GM18517 (cell line): ENCODE results near the gene SHC1.

Source experiments
- ATAC-seq: cut with Tn5 transposase; IDR thresholded peaks from one replicate; pipeline ENCODE4 v1.9.1; 2021; ENCODE audit warnings: mild to moderate bottlenecking, moderate library complexity; ENCODE audit not compliant: unreplicated experiment

SHC1 gene, protein sequence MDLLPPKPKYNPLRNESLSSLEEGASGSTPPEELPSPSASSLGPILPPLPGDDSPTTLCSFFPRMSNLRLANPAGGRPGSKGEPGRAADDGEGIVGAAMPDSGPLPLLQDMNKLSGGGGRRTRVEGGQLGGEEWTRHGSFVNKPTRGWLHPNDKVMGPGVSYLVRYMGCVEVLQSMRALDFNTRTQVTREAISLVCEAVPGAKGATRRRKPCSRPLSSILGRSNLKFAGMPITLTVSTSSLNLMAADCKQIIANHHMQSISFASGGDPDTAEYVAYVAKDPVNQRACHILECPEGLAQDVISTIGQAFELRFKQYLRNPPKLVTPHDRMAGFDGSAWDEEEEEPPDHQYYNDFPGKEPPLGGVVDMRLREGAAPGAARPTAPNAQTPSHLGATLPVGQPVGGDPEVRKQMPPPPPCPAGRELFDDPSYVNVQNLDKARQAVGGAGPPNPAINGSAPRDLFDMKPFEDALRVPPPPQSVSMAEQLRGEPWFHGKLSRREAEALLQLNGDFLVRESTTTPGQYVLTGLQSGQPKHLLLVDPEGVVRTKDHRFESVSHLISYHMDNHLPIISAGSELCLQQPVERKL

DNA sequence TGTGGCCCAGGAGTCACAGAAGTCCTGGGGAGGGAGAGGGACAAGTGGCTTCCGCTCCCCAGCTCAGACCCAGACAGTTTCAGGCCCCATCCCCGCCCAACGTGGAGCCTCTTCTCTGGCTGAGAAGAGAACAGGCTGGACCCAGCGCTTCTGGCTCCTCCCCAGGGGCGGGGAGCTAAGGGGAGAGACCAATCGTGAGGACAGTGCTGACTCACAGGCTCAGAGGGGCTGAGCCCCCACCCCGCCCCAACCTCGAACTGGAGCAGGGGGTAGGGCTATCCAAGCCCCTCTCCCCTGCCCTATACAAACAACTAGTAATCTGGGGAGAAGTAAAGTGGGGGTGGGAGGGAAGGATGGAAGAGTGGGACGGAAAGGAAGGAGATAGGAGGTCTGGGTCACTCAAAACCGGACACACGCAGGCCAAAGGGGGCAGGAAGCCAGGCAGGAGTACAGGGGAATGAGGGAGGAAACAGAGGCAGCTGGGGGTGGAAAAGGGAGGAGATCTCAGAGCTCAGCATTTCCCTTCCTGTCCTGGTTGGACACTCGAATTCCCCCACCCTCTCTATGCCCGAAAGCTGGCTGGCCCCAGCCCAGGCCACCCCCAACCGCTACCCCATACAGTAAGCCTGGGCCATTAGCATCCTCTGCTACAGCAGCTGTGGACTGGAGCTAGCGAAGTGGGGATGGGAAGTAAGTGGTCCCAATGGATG is at the start of gene SHC1:
SHC1 (minus strand) TSS at position 117 of the 710 bp plus-strand sequence. CDS start 221 bp downstream, outside the sequence.
- no peak for ATAC-seq

DNA sequence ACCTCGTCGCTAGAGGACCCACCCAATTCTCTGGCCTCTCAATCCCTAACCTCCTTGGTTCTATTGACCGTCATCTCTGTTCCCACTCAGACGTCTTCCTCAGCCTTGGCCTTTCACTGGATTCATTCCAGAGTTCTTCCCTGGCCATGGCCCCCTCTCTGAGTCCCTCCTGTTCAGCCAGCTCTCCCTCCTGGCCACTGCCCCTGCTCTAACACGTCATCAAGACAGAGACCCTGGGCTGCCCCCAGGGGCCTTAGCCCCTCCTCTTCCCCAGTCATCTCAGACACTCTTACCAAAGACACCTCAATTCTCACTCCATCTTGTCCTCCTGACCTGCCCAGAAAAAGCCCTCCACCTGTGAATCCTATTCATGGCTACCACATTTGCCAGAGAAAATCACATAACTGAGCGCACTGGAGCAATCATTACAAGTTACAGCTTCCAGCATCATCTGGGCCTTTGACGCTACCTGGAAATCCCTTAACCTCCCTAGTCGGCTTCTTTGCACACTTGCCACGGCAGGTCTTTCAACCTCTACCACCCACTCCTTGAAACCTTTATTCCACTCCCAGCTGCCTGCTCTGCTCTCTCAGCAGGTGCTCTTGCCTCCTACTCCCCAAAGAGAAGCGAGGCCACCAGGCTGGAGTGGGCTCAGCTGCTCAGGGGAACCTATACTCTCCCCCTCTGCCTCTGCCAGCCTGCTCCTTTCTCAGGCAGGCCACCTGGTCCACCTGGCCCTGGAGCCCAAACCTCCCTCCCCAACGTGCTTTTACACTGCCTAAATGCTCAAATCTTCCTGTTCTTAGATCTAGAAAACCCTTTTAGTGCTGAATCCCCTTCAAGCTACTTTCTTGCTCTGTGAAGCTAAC is 49.1 kb upstream of the SHC1 start:
- no peak for ATAC-seq

DNA sequence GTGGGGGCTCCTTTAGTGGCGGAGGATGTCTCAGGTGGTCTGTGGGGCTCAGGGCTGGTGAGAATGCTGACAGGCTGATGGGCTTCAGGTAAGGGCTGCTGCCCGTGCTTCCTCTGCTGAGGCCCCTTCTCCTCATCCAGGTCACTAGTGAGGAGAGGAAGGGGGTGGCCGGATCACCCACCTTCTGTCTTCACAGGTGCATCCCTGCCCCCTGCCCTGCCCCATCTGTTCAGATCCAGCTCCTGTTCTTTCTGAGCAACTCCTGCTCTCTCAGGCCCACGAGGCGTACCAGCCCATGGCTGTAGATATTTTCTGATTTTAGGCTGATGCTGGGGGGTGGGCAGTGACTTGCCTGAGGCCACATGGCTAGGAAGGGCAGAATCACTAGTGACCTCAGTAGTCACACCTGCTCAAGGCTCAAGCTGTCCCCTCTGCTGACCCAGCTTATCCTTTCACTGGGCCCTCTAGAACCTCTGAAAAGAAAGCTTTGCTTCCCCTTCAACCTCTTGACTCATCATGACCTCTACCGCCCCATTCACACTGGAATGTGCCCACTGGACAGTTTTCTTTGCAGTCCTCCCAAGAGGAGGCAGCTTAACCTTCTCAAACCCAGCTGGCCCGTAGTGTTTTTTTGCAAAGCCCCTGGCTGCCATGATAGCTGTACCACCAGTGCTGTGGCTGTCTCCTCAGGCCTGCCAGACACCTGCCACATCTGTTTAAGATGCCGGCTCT is 48.2 kb upstream of the SHC1 start:
- no peak for ATAC-seq

DNA sequence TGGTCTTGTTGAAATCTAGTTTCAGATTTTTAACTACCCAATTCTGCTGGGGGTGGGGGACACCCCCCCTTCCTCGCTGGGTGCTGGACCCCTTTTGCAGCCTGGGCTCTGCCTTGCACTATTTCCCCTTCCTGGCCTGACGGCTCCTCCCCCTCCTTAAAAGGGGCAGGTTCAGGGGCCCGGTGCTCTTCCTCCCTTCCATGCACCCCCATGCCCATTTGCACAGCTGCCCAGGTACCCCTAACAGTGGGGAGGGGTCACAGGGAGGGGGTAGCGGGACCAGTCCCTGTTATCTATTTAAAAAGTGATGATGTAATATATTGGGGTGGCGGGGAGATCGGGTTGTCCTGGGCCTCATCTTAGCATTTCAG is 47.4 kb upstream of the SHC1 start:
- ATAC-seq = no peak

DNA sequence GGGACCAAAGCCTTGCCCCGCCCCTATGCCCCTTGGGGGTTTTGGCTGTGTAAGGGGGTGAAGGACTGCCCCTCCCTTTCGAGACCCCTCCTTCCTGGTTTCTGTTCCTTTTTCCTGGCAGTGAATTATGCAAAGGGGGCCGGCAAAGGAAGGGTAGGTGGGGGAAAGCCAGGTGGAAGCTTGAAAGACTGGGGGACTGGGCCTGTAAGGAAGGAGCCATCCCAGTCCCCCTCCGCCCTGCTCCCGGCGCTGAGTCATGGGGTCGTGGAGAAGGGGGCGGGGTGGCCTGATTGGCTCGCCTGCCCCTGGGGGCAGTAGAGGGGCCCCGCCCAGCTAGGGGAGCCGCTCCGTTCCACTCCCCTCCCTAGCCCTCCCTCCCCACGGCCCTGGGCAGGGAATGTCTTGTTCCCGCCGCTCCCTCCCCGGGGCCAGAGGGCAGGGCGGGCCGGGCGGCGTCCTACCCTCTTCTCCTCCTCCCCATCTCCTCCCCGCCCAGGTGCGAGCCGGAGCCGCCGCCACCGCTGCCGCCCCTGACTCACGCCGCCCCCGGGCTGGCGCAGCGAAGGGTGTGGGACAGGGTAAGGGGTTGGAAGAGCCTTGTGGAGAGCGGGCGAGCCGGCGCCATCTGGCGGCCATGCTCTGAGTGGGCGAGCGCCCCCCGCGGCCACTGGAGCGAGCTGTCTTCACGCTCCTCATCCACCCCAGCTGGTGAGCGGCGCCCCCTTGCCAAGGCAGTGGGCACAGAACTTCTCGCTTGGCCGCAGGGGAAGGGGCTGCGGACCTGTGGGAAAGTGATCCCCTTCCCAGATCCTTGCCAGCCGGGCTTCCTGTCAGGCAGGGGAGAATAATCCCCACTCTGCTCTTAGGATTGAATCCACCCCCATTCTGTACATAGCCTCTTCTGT is 46.7 kb upstream of the SHC1 start:
- peak; percentile 83 for ATAC-seq

DNA sequence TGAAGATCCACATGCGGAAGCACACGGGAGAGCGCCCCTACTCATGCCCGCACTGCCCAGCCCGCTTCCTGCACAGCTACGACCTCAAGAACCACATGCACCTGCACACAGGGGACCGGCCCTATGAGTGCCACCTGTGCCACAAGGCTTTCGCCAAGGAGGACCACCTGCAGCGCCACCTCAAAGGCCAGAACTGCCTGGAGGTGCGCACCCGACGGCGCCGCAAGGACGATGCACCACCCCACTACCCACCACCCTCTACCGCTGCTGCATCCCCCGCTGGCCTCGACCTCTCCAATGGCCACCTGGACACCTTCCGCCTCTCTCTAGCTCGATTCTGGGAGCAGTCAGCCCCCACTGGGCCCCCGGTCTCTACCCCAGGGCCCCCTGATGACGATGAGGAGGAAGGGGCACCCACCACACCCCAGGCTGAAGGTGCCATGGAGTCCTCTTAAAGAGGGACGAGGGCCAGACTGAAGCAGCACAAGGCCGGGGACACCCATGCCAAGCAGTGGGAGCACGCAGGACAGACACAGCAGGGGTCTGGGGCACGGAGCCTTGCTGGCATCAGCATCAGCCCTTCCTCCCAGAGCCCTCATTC is 45.8 kb upstream of the SHC1 start:
- ATAC-seq = no peak

DNA sequence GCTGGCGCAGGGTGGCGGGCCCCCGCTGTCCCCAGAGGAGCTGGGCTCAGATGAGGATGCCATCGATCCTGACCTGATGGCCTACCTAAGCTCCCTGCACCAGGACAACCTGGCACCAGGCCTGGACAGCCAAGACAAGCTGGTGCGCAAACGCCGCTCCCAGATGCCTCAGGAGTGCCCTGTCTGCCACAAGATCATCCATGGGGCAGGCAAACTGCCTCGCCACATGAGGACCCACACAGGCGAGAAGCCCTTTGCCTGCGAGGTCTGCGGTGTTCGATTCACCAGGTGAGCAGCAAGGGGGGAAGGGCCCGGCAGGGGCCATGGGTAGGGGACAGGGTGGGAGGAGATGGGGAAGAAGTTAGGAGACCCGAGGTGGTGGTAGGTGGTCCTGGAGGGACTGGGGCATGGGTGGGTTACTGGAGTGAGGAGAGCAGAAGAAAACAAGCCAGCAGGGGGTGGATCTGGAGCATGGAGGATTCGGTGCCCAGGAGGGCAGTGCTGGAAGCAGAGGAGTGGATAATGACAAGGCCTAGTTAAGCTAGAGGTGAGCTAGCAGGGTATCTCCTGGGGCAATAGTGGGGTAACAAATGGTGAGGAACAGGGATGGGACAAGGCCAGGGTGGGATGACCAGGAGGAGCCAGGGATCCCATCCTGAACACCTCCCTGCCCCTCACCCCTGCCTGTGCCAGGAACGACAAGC is 45.1 kb upstream of the SHC1 start:
- no peak for ATAC-seq

DNA sequence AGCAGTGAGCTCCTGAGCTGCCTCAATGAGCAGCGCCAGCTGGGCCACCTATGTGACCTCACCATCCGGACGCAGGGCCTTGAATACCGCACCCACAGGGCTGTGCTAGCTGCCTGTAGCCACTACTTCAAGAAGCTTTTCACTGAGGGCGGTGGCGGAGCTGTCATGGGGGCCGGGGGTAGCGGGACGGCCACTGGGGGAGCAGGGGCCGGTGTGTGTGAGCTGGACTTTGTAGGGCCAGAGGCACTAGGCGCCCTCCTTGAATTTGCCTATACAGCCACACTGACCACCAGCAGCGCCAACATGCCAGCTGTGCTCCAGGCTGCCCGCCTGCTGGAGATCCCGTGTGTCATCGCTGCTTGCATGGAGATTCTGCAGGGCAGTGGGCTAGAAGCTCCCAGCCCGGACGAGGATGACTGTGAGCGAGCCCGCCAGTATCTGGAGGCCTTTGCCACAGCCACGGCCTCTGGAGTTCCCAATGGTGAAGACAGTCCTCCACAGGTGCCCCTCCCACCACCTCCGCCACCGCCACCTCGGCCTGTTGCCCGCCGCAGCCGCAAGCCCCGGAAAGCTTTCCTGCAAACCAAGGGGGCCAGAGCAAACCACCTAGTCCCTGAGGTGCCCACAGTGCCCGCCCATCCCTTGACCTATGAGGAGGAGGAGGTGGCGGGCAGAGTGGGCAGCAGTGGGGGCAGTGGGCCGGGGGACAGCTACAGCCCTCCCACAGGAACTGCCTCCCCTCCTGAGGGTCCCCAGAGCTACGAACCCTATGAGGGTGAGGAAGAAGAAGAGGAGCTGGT is 44.4 kb upstream of the SHC1 start:
- no peak for ATAC-seq

DNA sequence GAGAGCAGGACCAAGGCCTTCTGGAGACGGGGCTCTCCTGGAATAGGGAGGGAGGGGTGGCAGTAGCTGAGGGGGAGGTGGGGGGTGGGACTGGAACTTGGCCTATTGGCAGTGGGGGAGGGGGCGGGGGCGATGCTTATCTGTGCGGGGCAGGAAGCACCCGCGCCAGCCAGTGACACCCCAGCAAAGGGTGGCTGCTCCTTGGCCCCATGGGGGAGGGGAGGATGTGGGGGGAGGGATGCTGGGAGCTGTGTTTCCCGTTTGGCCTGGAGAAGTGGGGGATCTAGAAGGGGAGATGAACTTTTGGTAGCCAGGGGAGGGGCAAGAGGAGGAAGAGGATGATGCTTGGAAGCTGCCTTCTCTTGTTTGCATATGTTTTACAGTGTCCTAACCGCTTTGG is 43.1 kb upstream of the SHC1 start:
- ATAC-seq = no peak

DNA sequence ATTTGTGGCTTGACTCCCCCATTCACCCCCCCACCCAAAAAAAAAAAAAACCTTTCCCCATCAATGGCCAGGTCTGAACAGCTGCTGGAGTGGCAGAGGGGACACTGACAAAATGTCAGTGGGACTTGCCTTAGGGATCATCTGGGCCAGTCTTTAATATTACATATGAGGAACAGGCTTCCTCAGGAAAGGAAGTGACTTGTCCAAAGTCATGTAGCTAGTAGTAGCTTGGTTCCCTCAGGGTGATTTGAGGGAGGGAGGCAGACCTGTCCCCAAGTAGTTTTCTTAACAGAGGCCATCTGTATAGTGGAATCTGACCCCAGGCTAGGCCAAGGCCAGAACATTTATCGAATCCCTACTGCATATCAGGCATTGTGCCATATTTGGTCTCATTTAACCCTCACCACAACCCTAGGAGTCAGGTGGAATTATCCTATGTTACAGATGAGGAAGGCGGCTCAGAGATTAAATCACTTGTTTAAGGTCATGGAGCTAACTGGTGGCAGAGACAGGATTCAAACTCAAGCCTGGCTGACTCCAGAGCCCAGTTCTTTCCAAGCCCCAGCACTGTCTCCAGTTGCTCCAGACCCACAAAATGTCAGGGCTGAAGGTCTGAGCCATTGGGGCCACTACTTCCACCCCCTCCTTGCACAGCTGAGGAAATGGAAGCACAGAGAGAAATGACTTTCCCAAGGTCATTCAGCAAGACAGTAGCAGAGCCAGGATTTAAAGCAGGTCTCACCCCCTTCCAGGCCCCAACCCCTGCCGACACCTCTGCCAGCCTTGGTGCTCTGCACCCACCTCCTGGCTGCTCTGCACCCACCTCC is 42.4 kb upstream of the SHC1 start:
- ATAC-seq = no peak

DNA sequence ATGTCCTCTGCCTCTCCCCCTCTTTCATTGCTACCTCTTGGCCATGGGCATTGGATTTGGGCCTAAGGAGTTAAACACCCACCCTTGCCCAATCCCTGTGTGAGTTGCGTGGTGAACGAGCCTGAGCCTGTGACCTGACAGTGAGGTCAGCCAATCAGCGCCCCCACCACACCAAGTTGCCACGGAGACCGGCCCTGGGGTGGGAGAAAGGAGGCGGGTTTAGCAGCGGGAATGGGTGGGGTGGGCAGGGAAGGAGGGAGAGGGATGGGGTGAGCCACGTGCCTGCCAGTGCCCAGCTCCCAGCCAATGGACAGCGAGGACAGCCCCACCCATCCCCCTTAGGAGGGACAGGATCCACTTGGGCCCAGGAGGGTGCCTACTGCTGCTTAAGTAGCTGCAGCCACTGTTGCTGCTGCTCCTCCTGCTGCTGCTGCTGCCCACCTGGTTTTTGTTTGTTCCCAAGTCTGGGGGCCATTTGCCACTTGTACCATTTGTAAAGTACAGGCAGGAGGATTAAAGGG is 41.5 kb upstream of the SHC1 start:
- no peak for ATAC-seq

DNA sequence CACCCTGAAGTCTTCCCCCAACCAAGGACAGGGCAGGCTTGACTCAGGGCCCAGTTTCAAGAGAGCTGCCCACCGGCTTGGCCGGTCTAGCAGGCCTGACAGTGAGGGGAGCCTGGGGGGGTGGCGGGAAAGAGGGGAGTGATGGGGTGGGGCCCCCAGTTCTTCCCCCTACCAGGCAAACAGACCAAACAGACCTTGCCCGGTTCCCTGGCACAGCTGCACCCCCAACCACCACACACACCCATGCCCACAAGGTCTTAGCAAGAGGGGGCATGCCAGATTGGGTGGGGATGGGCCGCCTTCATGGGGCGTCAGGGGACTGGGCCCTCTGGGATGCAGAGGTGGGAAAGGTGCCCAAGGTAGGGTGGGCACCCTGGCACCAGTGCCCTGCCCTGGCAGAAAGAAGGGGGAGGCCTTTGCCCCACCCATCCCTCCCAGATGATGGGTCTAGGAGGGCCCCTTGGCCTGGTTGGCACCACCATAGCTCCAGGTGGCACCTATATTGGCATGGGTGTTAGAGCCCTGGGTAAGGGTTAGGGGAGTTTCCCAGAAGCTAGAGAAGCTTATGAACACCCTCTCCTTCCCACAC is 41.0 kb upstream of the SHC1 start:
- no peak for ATAC-seq

DNA sequence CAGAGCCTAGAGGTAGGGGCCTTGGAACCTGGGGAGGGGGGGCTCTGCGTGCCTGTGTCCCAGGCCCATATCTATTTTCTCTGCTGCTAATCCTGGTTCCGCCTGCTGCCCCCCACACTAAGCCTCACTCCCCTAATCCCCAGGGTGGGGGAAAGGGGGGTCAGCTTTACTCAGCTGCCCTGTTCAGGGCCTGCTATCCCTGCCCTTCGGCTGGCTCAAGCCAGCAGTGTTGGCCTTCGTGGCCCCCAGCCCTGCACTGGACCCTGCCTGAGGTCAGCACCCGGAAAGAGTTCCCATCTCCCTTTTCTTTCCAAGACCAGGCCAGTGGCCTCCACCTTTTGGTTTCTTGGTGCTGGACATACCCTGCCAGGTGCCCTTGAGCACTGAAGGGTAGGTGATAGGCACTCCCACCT is 40.5 kb upstream of the SHC1 start:
- no peak for ATAC-seq

DNA sequence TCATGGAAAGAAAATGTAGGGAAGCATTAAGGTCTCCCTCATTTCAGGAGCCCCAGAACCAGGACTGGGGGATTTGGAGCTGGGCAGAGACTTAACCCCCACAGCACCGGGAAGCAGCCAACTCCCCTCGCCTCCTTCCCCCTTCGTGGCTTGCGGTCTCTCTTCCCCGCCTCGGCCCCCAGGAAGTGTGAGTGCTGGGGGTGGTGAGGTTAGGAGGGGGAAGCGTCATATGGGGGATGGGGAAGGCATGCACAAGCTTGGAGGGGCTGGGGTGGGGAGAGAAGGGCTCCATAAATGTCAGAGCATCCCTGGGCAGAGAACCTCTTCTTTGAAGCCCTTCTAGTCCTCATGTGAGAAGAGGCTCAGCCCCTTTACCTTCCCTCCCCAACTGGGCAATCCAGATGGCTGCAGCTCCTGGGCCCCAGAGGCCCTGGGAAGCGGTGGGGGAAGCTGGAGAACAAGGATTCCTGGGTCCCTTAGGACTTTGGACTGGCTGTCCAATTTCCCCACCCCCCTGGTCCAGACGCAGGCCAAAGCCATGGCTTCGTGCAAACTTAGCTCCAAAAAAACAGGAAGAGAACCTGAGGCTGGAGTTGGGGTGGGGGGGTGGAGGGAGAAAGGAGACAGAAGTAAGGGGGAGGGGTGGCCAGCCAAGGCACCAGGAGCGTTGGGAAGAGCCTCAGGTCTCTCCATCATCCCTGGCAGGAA is 39.8 kb upstream of the SHC1 start:
- ATAC-seq = no peak

DNA sequence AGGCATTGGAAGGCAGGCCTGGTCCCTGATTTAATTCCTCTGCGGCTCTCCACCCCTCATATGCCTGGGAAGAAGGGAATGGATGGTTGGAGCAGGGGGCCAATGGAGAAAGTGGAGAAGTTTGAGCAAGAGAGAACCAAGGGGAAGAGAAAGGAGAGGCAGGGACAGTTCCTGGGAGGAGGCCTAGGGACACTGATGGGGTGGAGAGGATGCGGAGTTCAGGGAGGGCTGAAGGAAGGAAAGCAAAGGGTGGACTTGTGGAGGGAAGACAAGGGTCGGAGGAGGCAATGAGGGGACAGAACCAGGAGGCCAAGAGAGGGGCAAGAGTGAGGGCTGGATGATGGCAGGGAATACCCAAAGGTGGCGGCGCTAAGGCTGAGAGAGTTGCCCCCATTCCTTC is 39.2 kb upstream of the SHC1 start:
- no peak for ATAC-seq
